SK-N-SH treated with all-trans-retinoic acid at 6 μM for 48 hours (cell line): ENCODE data around the gene ACSL6.

Source experiments
- ATAC-seq: fragments of 200-7000 bp; cut with Tn5 transposase; 3 replicates; pipeline ENCODE4 v1.9.1; 2020; ENCODE audit warnings: mild to moderate bottlenecking, moderate library complexity
- ARNTL ChIP-seq: fragments of 450-650 bp; formaldehyde crosslinking; IDR thresholded peaks from 2 replicates; pipeline ENCODE4 v1.5.0; 2020; ENCODE audit warnings: low read depth, mild to moderate bottlenecking, moderate library complexity, borderline replicate concordance
- BACH2 ChIP-seq: fragments of 250-450 bp; sonication (Bioruptor Pico); IDR thresholded peaks from 2 replicates; pipeline ENCODE4 v1.9.0; 2021; ENCODE audit warnings: mild to moderate bottlenecking, borderline replicate concordance
- CSDC2 ChIP-seq: fragments of 250-450 bp; sonication (Bioruptor Pico); IDR thresholded peaks from 2 replicates; pipeline ENCODE4 v1.5.0; 2020; ENCODE audit warnings: mild to moderate bottlenecking, moderate library complexity
- GLIS3 ChIP-seq: fragments of 250-450 bp; sonication (Bioruptor Pico); IDR thresholded peaks from 2 replicates; pipeline ENCODE4 v1.5.0; 2020; ENCODE audit warnings: mild to moderate bottlenecking, moderate library complexity
- OSR1 ChIP-seq: fragments of 250-450 bp; sonication (Bioruptor Pico); IDR thresholded peaks from 2 replicates; pipeline ENCODE4 v1.8.0; 2022; ENCODE audit warnings: moderate library complexity, mild to moderate bottlenecking, inconsistent platforms
- PPARA ChIP-seq: fragments of 250-450 bp; sonication (Bioruptor Pico); IDR thresholded peaks from 2 replicates; pipeline ENCODE4 v1.5.0; 2020; ENCODE audit warnings: mild to moderate bottlenecking, borderline replicate concordance
- RARB ChIP-seq: fragments of 250-450 bp; sonication (Bioruptor Pico); IDR thresholded peaks from 2 replicates; pipeline ENCODE4 v1.8.0; 2021; ENCODE audit warnings: mild to moderate bottlenecking, moderate library complexity
- SNAI2 ChIP-seq: fragments of 250-450 bp; sonication (Bioruptor Pico); IDR thresholded peaks from 2 replicates; pipeline ENCODE4 v1.5.0; 2020; ENCODE audit warnings: mild to moderate bottlenecking, moderate library complexity
- TCF4 ChIP-seq: fragments of 250-450 bp; sonication (Bioruptor Pico); IDR thresholded peaks from 2 replicates; pipeline ENCODE4 v1.8.0; 2021; ENCODE audit warnings: mild to moderate bottlenecking, moderate library complexity, borderline replicate concordance
- TOX ChIP-seq: fragments of 250-450 bp; sonication (Bioruptor Pico); IDR thresholded peaks from 2 replicates; pipeline ENCODE4 v1.8.0; 2021; ENCODE audit warnings: mild to moderate bottlenecking, moderate library complexity, borderline replicate concordance
- ZC3H10 ChIP-seq: fragments of 250-450 bp; sonication (Bioruptor Pico); IDR thresholded peaks from 2 replicates; pipeline ENCODE4 v1.5.1; 2021; ENCODE audit warnings: mild to moderate bottlenecking, moderate library complexity
- ZFP3 ChIP-seq: fragments of 250-450 bp; sonication (Bioruptor Pico); IDR thresholded peaks from 2 replicates; pipeline ENCODE4 v1.5.0; 2020; ENCODE audit warnings: mild to moderate bottlenecking, moderate library complexity
- ZFP30 ChIP-seq: fragments of 450-650 bp; formaldehyde crosslinking; IDR thresholded peaks from 2 replicates; pipeline ENCODE4 v1.5.0; 2022; ENCODE audit warnings: mild to moderate bottlenecking, moderate library complexity
- ZNF565 ChIP-seq: fragments of 450-650 bp; formaldehyde crosslinking; conservative IDR thresholded peaks from 2 replicates; pipeline ENCODE4 v1.5.0; 2020; ENCODE audit warnings: low read depth, mild to moderate bottlenecking, moderate library complexity
- ZNF70 ChIP-seq: fragments of 450-650 bp; formaldehyde crosslinking; IDR thresholded peaks from 2 replicates; pipeline ENCODE4 v1.5.0; 2020; ENCODE audit warnings: mild to moderate bottlenecking, moderate library complexity
- TF ChIP-seq, protein P1 (sequence below): fragments of 250-450 bp; sonication (Bioruptor Pico); IDR thresholded peaks from 2 replicates; pipeline ENCODE4 v1.5.1; 2021; ENCODE audit warnings: mild to moderate bottlenecking, moderate library complexity
- TF ChIP-seq, protein P2 (sequence below): fragments of 250-450 bp; sonication (Bioruptor Pico); IDR thresholded peaks from 2 replicates; pipeline ENCODE4 v1.5.1; 2020; ENCODE audit warnings: low read depth, mild to moderate bottlenecking, moderate library complexity
- TF ChIP-seq, protein P3 (sequence below): fragments of 250-450 bp; sonication (Bioruptor Pico); IDR thresholded peaks from 2 replicates; pipeline ENCODE4 v1.8.0; 2021; ENCODE audit warnings: low read depth, mild to moderate bottlenecking, moderate library complexity, borderline replicate concordance
- TF ChIP-seq, protein P4 (sequence below): fragments of 250-450 bp; sonication (Bioruptor Pico); IDR thresholded peaks from 2 replicates; pipeline ENCODE4 v1.8.0; 2020; ENCODE audit warnings: mild to moderate bottlenecking, moderate library complexity, borderline replicate concordance
- TF ChIP-seq, protein P5 (sequence below): fragments of 250-450 bp; sonication (Bioruptor Pico); IDR thresholded peaks from 2 replicates; pipeline ENCODE4 v1.5.0; 2020; ENCODE audit warnings: mild to moderate bottlenecking, moderate library complexity

The ACSL6 gene

DNA sequence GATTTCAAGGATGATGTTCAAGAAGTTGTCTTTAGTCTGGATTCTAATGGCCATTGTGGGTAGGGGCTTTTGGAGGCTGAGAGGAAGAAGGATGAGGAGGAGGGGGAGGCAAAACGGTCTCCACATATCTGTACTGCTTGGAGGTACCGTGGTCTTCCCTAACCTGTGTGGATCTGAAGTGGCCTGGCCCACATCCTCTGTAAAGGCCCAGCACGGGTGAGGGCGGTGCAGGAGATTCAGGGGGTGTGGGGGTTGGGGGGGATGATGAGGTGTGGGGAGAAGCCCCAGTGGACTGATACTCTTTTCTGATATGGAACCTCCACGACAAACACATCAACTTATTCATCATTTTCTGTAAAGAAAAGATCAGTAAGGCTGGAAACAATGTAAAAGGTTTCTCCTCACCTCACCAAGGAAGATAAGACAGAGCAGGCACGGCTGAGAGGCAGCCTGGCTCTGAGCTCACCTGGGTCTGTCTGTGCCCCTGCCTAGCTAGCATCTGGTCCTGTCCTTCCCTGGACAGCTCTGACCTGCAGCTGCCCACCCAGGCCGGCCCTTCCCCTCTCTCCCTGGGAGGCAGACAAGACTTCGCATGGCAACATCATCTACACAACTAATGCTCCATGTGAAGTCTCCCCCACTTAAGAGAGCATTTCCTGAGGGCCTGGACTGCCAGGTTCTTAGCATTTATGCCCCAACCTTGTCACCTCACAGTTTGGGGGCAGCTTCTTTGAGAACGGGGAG is 43.4 kb upstream of the ACSL6 start (continued):
- TF ChIP-seq, protein P1, sequence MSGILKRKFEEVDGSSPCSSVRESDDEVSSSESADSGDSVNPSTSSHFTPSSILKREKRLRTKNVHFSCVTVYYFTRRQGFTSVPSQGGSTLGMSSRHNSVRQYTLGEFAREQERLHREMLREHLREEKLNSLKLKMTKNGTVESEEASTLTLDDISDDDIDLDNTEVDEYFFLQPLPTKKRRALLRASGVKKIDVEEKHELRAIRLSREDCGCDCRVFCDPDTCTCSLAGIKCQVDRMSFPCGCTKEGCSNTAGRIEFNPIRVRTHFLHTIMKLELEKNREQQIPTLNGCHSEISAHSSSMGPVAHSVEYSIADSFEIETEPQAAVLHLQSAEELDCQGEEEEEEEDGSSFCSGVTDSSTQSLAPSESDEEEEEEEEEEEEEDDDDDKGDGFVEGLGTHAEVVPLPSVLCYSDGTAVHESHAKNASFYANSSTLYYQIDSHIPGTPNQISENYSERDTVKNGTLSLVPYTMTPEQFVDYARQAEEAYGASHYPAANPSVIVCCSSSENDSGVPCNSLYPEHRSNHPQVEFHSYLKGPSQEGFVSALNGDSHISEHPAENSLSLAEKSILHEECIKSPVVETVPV (CRISPR knock-in tag), result no peak
- TF ChIP-seq GLIS3 (CRISPR knock-in tag), result no peak
- TF ChIP-seq, protein P2, sequence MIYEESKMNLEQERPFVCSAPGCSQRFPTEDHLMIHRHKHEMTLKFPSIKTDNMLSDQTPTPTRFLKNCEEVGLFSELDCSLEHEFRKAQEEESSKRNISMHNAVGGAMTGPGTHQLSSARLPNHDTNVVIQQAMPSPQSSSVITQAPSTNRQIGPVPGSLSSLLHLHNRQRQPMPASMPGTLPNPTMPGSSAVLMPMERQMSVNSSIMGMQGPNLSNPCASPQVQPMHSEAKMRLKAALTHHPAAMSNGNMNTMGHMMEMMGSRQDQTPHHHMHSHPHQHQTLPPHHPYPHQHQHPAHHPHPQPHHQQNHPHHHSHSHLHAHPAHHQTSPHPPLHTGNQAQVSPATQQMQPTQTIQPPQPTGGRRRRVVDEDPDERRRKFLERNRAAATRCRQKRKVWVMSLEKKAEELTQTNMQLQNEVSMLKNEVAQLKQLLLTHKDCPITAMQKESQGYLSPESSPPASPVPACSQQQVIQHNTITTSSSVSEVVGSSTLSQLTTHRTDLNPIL (CRISPR knock-in tag), result no peak
- no peak for TF ChIP-seq PPARA (CRISPR knock-in tag)
- no peak for TF ChIP-seq ZFP3 (CRISPR knock-in tag)
- TF ChIP-seq RARB, result no peak
- TF ChIP-seq, all 23 proteins: peak for 0

DNA sequence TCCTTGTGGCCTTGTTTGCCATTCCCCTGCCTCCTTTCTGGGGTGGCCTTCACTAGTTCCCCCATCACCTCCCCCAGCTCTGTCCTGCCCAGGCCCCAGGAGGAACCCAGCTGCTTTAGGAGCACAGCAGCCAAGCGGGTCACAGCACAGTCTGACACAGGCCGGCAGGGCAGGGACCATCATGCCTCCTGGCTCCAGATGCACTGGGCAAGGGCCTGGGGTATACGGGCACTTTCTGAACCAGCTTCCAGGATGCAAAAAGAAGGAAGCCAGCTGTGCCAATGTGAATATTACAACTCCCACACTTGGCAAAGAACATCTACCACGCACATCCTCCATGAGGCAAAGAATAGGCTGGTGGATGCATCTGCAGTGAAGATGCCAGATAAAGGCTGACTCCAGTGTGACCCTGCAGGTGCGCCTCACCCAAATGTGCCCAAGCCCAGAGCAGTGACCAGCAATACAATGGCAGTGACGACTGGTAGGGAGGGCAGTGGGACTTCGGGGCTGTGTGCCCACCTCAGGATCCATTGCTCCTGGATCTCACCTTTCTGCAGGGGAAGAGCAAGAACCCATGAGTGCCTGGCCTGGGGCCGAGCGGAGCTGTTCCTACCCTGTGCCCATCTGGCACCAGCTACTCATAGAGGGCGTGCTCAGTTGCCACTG is 42.7 kb upstream of the ACSL6 start:
- TF ChIP-seq ZNF70, result no peak
- TF ChIP-seq CSDC2 (CRISPR knock-in tag), result no peak
- no peak for TF ChIP-seq TCF4 (CRISPR knock-in tag)
- no peak for TF ChIP-seq ZFP3 (CRISPR knock-in tag)
- TF ChIP-seq, protein P1 (CRISPR knock-in tag), result no peak
- no peak for TF ChIP-seq SNAI2 (CRISPR knock-in tag)
- TF ChIP-seq ARNTL (CRISPR knock-in tag), result no peak
- no peak for TF ChIP-seq GLIS3 (CRISPR knock-in tag)
- TF ChIP-seq TOX (CRISPR knock-in tag), result no peak
- TF ChIP-seq BACH2 (CRISPR knock-in tag), result no peak
- TF ChIP-seq, protein P3, sequence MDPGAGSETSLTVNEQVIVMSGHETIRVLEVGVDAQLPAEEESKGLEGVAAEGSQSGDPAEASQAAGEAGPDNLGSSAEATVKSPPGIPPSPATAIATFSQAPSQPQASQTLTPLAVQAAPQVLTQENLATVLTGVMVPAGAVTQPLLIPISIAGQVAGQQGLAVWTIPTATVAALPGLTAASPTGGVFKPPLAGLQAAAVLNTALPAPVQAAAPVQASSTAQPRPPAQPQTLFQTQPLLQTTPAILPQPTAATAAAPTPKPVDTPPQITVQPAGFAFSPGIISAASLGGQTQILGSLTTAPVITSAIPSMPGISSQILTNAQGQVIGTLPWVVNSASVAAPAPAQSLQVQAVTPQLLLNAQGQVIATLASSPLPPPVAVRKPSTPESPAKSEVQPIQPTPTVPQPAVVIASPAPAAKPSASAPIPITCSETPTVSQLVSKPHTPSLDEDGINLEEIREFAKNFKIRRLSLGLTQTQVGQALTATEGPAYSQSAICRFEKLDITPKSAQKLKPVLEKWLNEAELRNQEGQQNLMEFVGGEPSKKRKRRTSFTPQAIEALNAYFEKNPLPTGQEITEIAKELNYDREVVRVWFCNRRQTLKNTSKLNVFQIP (CRISPR knock-in tag), result no peak
- TF ChIP-seq ZNF565, result no peak
- TF ChIP-seq, protein P4, sequence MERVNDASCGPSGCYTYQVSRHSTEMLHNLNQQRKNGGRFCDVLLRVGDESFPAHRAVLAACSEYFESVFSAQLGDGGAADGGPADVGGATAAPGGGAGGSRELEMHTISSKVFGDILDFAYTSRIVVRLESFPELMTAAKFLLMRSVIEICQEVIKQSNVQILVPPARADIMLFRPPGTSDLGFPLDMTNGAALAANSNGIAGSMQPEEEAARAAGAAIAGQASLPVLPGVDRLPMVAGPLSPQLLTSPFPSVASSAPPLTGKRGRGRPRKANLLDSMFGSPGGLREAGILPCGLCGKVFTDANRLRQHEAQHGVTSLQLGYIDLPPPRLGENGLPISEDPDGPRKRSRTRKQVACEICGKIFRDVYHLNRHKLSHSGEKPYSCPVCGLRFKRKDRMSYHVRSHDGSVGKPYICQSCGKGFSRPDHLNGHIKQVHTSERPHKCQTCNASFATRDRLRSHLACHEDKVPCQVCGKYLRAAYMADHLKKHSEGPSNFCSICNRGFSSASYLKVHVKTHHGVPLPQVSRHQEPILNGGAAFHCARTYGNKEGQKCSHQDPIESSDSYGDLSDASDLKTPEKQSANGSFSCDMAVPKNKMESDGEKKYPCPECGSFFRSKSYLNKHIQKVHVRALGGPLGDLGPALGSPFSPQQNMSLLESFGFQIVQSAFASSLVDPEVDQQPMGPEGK (CRISPR knock-in tag), result no peak
- no peak for TF ChIP-seq OSR1 (CRISPR knock-in tag)
- TF ChIP-seq ZFP30 (CRISPR knock-in tag), result no peak
- TF ChIP-seq, protein P2 (CRISPR knock-in tag), result no peak
- no peak for TF ChIP-seq ZC3H10 (CRISPR knock-in tag)
- TF ChIP-seq, protein P5, sequence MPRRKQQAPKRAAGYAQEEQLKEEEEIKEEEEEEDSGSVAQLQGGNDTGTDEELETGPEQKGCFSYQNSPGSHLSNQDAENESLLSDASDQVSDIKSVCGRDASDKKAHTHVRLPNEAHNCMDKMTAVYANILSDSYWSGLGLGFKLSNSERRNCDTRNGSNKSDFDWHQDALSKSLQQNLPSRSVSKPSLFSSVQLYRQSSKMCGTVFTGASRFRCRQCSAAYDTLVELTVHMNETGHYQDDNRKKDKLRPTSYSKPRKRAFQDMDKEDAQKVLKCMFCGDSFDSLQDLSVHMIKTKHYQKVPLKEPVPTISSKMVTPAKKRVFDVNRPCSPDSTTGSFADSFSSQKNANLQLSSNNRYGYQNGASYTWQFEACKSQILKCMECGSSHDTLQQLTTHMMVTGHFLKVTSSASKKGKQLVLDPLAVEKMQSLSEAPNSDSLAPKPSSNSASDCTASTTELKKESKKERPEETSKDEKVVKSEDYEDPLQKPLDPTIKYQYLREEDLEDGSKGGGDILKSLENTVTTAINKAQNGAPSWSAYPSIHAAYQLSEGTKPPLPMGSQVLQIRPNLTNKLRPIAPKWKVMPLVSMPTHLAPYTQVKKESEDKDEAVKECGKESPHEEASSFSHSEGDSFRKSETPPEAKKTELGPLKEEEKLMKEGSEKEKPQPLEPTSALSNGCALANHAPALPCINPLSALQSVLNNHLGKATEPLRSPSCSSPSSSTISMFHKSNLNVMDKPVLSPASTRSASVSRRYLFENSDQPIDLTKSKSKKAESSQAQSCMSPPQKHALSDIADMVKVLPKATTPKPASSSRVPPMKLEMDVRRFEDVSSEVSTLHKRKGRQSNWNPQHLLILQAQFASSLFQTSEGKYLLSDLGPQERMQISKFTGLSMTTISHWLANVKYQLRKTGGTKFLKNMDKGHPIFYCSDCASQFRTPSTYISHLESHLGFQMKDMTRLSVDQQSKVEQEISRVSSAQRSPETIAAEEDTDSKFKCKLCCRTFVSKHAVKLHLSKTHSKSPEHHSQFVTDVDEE (CRISPR knock-in tag), result no peak
- no peak for ATAC-seq
